C4-2B (cell line): Measurements from ENCODE around the gene KAZN.

Experiments used
- H3K27ac ChIP-seq: fragments of 450-650 bp; 2 replicates; pipeline ENCODE4 v1.5.1; 2017
- CTCF ChIP-seq: fragments of 450-650 bp; conservative IDR thresholded peaks from 2 replicates; pipeline ENCODE4 v1.5.1; 2017; ENCODE audit warnings: mild to moderate bottlenecking
- ZFX ChIP-seq: fragments of 450-650 bp; IDR thresholded peaks from 2 replicates; pipeline ENCODE4 v1.6.1; 2017

The KAZN gene

GRCh38 chr1:14865106-14865505 lies 266.6 kb downstream of the KAZN start:
- no peak overlapping the region for H3K27ac ChIP-seq
- TF ChIP-seq CTCF (no peak), ZFX (no peak)

- H3K27ac ChIP-seq = no peak overlapping the region
- TF ChIP-seq ZFX (no peak), CTCF (no peak)
Measured at GRCh38 chr1:14866911-14867612, 268.6 kb downstream of the KAZN start.

- H3K27ac ChIP-seq = no peak overlapping the region
- TF ChIP-seq CTCF (no peak), ZFX (no peak)
Measured at GRCh38 chr1:14869187-14869586, 270.7 kb downstream of the KAZN start.

GRCh38 chr1:14871218-14871970 lies 272.9 kb downstream of the KAZN start:
- no peak overlapping the region for H3K27ac ChIP-seq
- TF ChIP-seq ZFX (no peak), CTCF (no peak)

- no peak overlapping the region for H3K27ac ChIP-seq
- TF ChIP-seq ZFX (no peak), CTCF (no peak)
Measured at GRCh38 chr1:14872762-14873161, 274.3 kb downstream of the KAZN start.

- TF ChIP-seq ZFX (no peak), CTCF (no peak)
- H3K27ac ChIP-seq = no peak overlapping the region
Measured at GRCh38 chr1:14873677-14874076, 275.2 kb downstream of the KAZN start.
